Endothelial cell of umbilical vein (primary cell): ENCODE measurements around the gene KRTAP17-1. TPM values are rescaled to one million over a fixed set of nuclear protein-coding genes. Genes with fewer than 3 reads are reported as not detected.

Source experiments
- BruUV-seq: library from RNA; stranded (reverse); fragments of 400-500 nt; replicated peaks from 2 replicates; lab custom pipeline; 2021; lab: Mats Ljungman, UMichigan
- CTCF ChIA-PET: fragments of 300-600, 350-600 bp; sonication (Branson Sonifier 250); formaldehyde crosslinking; loops from one replicate; lab custom pipeline; 2021; ENCODE audit warnings: antibody characterized with exemption, inconsistent platforms; lab: Charles Lee
- POLR2A ChIA-PET: fragments of 300-600, 350-600 bp; sonication (Branson Sonifier 250); formaldehyde crosslinking; loops from one replicate; lab custom pipeline; 2021; ENCODE audit warnings: antibody characterized with exemption, inconsistent platforms; lab: Charles Lee
- DNase-seq: peaks from one replicate; pipeline ENCODE4 v3.0.0-alpha.2; 2011; ENCODE audit warnings: low read depth, low spot score
- FAIRE-seq: peaks from 2 replicates; lab custom pipeline; 2011; peaks lifted over from hg19 to GRCh38; lab: Jason Lieb, UNC
- H2AFZ ChIP-seq: 2 replicates; pipeline ENCODE4 v1.6.0; 2012; ENCODE audit warnings: low read depth, low read length, control low read depth, inconsistent platforms
- H3K27ac ChIP-seq: 2 replicates; pipeline ENCODE4 v1.5.1; 2011; ENCODE audit warnings: low read depth, mild to moderate bottlenecking, control low read depth, low read length, moderate library complexity; ENCODE audit not compliant: insufficient read depth
- H3K27me3 ChIP-seq, 2 experiments: 2 replicates each; pipeline versions ENCODE4 v1.6.0 to v1.6.1; 2011; ENCODE audit warnings: low read length in 2 of 2, mixed read lengths in 1 of 2; ENCODE audit not compliant: control insufficient read depth in 2 of 2, insufficient read depth in 2 of 2
- H3K36me3 ChIP-seq, 2 experiments: 2 replicates in 1 of 2; 3 replicates in 1 of 2; pipeline ENCODE4 v1.5.1; 2011; ENCODE audit warnings: low read length in 2 of 2, mild to moderate bottlenecking in 1 of 2, moderate library complexity in 1 of 2; ENCODE audit not compliant: control insufficient read depth in 2 of 2, insufficient read depth in 2 of 2; ENCODE audit errors: extremely low read depth in 1 of 2
- H3K4me1 ChIP-seq: 3 replicates; pipeline ENCODE4 v1.5.1; 2011; ENCODE audit warnings: mild to moderate bottlenecking, low read length; ENCODE audit not compliant: control insufficient read depth, insufficient read depth; ENCODE audit errors: extremely low read depth
- H3K4me2 ChIP-seq: 2 replicates; pipeline ENCODE4 v1.6.1; 2011; ENCODE audit warnings: low read length, control low read depth, mixed read lengths; ENCODE audit not compliant: insufficient read depth
- H3K4me3 ChIP-seq, 3 experiments: fragments of 200-600 bp in 1 of 3; sonication (generic), shearing (Covaris generic) in 1 of 3; replicated peaks in 1 of 3; 2 replicates each; pipeline ENCODE4 v1.5.1; 2011 to 2016; ENCODE audit warnings: control low read depth in 3 of 3, low read length in 3 of 3, mild to moderate bottlenecking in 2 of 3, inconsistent platforms in 1 of 3, low read depth in 1 of 3, moderate library complexity in 1 of 3; ENCODE audit not compliant: insufficient read depth in 1 of 3
- H3K79me2 ChIP-seq: 2 replicates; pipeline ENCODE4 v1.6.0; 2012; ENCODE audit warnings: low read length, inconsistent platforms; ENCODE audit not compliant: control insufficient read depth, insufficient read depth
- H3K9ac ChIP-seq: replicated peaks from 2 replicates; pipeline ENCODE3; 2011; ENCODE audit warnings: low read length, control low read depth; ENCODE audit not compliant: insufficient read depth; ENCODE audit errors: extremely low read depth
- H3K9me1 ChIP-seq: replicated peaks from 3 replicates; pipeline ENCODE4 v1.6.0; 2011; ENCODE audit warnings: mild to moderate bottlenecking, low read length; ENCODE audit not compliant: control insufficient read depth, insufficient read depth; ENCODE audit errors: extremely low read depth
- H3K9me3 ChIP-seq: replicated peaks from 2 replicates; pipeline ENCODE4 v1.5.1; 2012; ENCODE audit warnings: low read length, inconsistent platforms; ENCODE audit not compliant: control insufficient read depth, insufficient read depth
- H4K20me1 ChIP-seq: replicated peaks from 2 replicates; pipeline ENCODE3; 2011; ENCODE audit warnings: mild to moderate bottlenecking, low read length; ENCODE audit not compliant: control insufficient read depth, insufficient read depth; ENCODE audit errors: extremely low read depth
- CTCF ChIP-seq, 2 donors: IDR thresholded peaks; 1 replicate in 1 of 2; 2 replicates in 1 of 2; pipeline ENCODE4 v1.5.1; 2011; ENCODE audit warnings: low read length in 2 of 2, mild to moderate bottlenecking in 2 of 2, moderate library complexity in 2 of 2, control low read depth in 1 of 2, inconsistent platforms in 1 of 2, low read depth in 1 of 2; ENCODE audit not compliant: insufficient read depth in 1 of 2; ENCODE audit errors: extremely low read depth in 1 of 2
- EZH2 ChIP-seq: IDR thresholded peaks from 2 replicates; pipeline ENCODE4 v1.6.1; 2012; ENCODE audit warnings: borderline replicate concordance, low read depth, mild to moderate bottlenecking, moderate library complexity, low read length, inconsistent platforms; ENCODE audit not compliant: severe bottlenecking
- FOS ChIP-seq: IDR thresholded peaks from 2 replicates; pipeline ENCODE4 v1.6.1; 2011; ENCODE audit warnings: mild to moderate bottlenecking, low read length, moderate library complexity, borderline replicate concordance; ENCODE audit not compliant: insufficient read depth
- GATA2 ChIP-seq: IDR thresholded peaks from 2 replicates; pipeline ENCODE4 v1.7.0; 2011; ENCODE audit warnings: low read depth, mild to moderate bottlenecking, moderate library complexity, mixed read lengths, low read length; ENCODE audit not compliant: insufficient read length, insufficient read depth
- JUN ChIP-seq: IDR thresholded peaks from 2 replicates; pipeline ENCODE4 v1.6.1; 2011; ENCODE audit warnings: borderline replicate concordance, low read depth; ENCODE audit not compliant: insufficient read length, insufficient read depth
- MAX ChIP-seq: IDR thresholded peaks from 2 replicates; pipeline ENCODE4 v1.6.1; 2011; ENCODE audit not compliant: insufficient read depth, insufficient read length
- MYC ChIP-seq: IDR thresholded peaks from one replicate; pipeline ENCODE4 v1.6.1; 2011; ENCODE audit warnings: mild to moderate bottlenecking, low read depth, low read length
- POLR2A ChIP-seq: IDR thresholded peaks from 2 replicates; pipeline ENCODE4 v1.6.1; 2012; ENCODE audit warnings: low read depth, mild to moderate bottlenecking, control low read depth, low read length
- POLR2AphosphoS5 ChIP-seq: IDR thresholded peaks from 2 replicates; pipeline ENCODE4 v1.6.1; 2012; ENCODE audit warnings: low read depth, mild to moderate bottlenecking, control low read depth, low read length, moderate library complexity; ENCODE audit not compliant: insufficient read depth
- dilution Hi-C: fragments of 300-500 bp; cut with MboI; formaldehyde crosslinking; loops from one replicate; pipeline ENCODE4 v1.15.0; 2019; ENCODE audit warnings: low sequenced_read_pairs; ENCODE audit not compliant: extremely low pct_ligation_motif_present
- intact Hi-C: fragments of 100-400 bp; cut with micrococcal nuclease; formaldehyde crosslinking; loops from one replicate; pipeline ENCODE4 v1.10.0; 2022
- polyA plus RNA-seq, 4 experiments: library from polyadenylated mRNA; depleted of rRNA in 3 of 4; stranded (reverse) in 3 of 4; unstranded in 1 of 4; fragments of >200 nt; gene quantifications; 2 replicates each; pipeline versions ENCODE4 v1.2.1 to v1.2.3, GENCODE V29; 2011 to 2012; ENCODE audit warnings: missing spikeins in 1 of 4
- total RNA-seq: library from RNA; stranded (reverse); gene quantifications from 2 replicates; pipeline ENCODE4 v1.2.3, GENCODE V29; 2021

KRTAP17-1 gene
- total and polyA plus RNA-seq, 2 donors (not counting 3 experiments of a cell fraction or from before 2014, with no cell fraction given): not detected

- Histone ChIP-seq H2AFZ (no peak overlapping the region), H3K4me3 (no peak overlapping the region), H3K4me2 (no peak overlapping the region), H3K79me2 (no peaks in the 10 kb centered on the region), H3K9me1 (no peaks in the 10 kb centered on the region), H3K27me3 (peaks cover 2 to 4% of the 10 kb centered on the region in 2 experiments), H3K9me3 (no peaks in the 10 kb centered on the region), H3K4me1 (no peaks in the 10 kb centered on the region), H3K36me3 (no peaks in the 10 kb centered on the region), H3K9ac (no peak overlapping the region), H4K20me1 (no peaks in the 10 kb centered on the region), H3K27ac (no peak overlapping the region)
- DNase-seq (no peak), FAIRE-seq (no peak)
- POLR2A ChIA-PET: no interaction called here
- no TSS peak for BruUV-seq
- CTCF ChIA-PET: interaction anchor here (0.9 to 2.1 kb wide), 2 partner anchors 17 to 194 kb away, joined by 3 to 5 read pairs; no protein-coding TSS in a partner anchor
- intact Hi-C loops (no loop called here), dilution Hi-C loops (no loop called here)
- TF ChIP-seq MYC (no peak), MAX (no peak), CTCF (IDR thresholded peaks at IDR 0.05; ENCODE audit: extremely low read depth in 1 of 2, insufficient read depth in 1 of 2, low read depth in 1 of 2, low read length in 2 of 2) (no peak), JUN (no peak), POLR2A (no peak), EZH2 (no peak), POLR2AphosphoS5 (no peak), GATA2 (no peak), FOS (no peak)
Observed at GRCh38 chr17:41354536-41354935, 39.0 kb upstream of the KRTAP17-1 start.
